ENCODE data around the gene CKAP2L.

The CKAP2L gene

GRCh38 chr2:112782234-112782799 is 17.9 kb upstream of the CKAP2L start:
- no peaks in the 10 kb centered on the region for H3K79me2 ChIP-seq (ENCODE audit: control insufficient read depth, low read length)
- H3K36me3 ChIP-seq (ENCODE audit: control insufficient read depth, low read length) = no peaks in the 10 kb centered on the region
- H3K9me2 ChIP-seq (replicated peaks; ENCODE audit: control insufficient read depth, low read length) = no peaks in the 10 kb centered on the region
- H3K4me2 ChIP-seq (ENCODE audit: low read length) = peak overlapping the region; percentile 37
- H3K27me3 ChIP-seq (ENCODE audit: control insufficient read depth, low read length) = no peaks in the 10 kb centered on the region
- H3K4me1 ChIP-seq (ENCODE audit: control insufficient read depth, low read length) = peaks cover 22% of the 10 kb centered on the region
- no peaks in the 10 kb centered on the region for H3F3A ChIP-seq (ENCODE audit: control insufficient read depth, insufficient read depth)
- no peak overlapping the region for H3K4me3 ChIP-seq (ENCODE audit: low read length)
- no peaks in the 10 kb centered on the region for H3K9me3 ChIP-seq (ENCODE audit: control insufficient read depth, insufficient read depth, low read length)
- peak overlapping the region; percentile 15; the same call in 1 of the 2 replicates for H3K27ac ChIP-seq (ENCODE audit: low read depth, low read length)
- no peak for TF ChIP-seq EZH2phosphoT487 (IDR thresholded peaks at IDR 0.05; ENCODE audit: borderline replicate concordance, low read length)
- TF ChIP-seq, protein P1, sequence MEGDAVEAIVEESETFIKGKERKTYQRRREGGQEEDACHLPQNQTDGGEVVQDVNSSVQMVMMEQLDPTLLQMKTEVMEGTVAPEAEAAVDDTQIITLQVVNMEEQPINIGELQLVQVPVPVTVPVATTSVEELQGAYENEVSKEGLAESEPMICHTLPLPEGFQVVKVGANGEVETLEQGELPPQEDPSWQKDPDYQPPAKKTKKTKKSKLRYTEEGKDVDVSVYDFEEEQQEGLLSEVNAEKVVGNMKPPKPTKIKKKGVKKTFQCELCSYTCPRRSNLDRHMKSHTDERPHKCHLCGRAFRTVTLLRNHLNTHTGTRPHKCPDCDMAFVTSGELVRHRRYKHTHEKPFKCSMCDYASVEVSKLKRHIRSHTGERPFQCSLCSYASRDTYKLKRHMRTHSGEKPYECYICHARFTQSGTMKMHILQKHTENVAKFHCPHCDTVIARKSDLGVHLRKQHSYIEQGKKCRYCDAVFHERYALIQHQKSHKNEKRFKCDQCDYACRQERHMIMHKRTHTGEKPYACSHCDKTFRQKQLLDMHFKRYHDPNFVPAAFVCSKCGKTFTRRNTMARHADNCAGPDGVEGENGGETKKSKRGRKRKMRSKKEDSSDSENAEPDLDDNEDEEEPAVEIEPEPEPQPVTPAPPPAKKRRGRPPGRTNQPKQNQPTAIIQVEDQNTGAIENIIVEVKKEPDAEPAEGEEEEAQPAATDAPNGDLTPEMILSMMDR (IDR thresholded peaks at IDR 0.05; ENCODE audit: low read depth, low read length, poor library complexity, severe bottlenecking) = no peak
- H4K20me1 ChIP-seq (ENCODE audit: control insufficient read depth, insufficient read depth, low read depth, low read length) = no peaks in the 10 kb centered on the region

DNA sequence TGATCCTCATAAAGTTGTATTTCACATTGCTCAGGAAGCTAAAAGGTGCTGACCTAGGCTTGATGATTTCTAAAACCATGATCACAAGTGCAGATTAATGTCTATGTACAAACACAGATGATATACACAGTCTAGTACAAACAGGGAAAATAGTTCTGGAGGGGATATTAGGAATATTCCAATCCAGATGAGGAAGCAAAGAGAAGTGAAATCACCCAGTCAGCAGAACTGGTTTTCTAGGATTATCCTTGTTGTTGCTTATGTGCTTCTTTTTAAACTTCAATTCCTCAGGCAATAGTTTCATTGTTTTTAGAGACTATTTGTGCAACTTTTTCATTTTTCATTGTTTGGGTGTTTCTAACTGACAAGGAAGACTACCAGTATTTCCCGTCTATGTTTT is 15.2 kb upstream of the CKAP2L start:
- Histone ChIP-seq H3K4me1 (ENCODE audit: control insufficient read depth, low read length) (peaks cover 22% of the 10 kb centered on the region), H3K27me3 (ENCODE audit: control insufficient read depth, low read length) (no peaks in the 10 kb centered on the region), H3K9me2 (replicated peaks; ENCODE audit: control insufficient read depth, low read length) (no peaks in the 10 kb centered on the region), H3K4me3 (ENCODE audit: low read length) (no peak overlapping the region), H3K27ac (ENCODE audit: low read depth, low read length) (no peak overlapping the region), H3K4me2 (ENCODE audit: low read length) (no peak overlapping the region), H4K20me1 (ENCODE audit: control insufficient read depth, insufficient read depth, low read depth, low read length) (no peaks in the 10 kb centered on the region), H3K36me3 (ENCODE audit: control insufficient read depth, low read length) (no peaks in the 10 kb centered on the region), H3K9me3 (ENCODE audit: control insufficient read depth, insufficient read depth, low read length) (no peaks in the 10 kb centered on the region), H3K79me2 (ENCODE audit: control insufficient read depth, low read length) (no peaks in the 10 kb centered on the region), H3F3A (ENCODE audit: control insufficient read depth, insufficient read depth) (no peaks in the 10 kb centered on the region)
- TF ChIP-seq, protein P1 (IDR thresholded peaks at IDR 0.05; ENCODE audit: low read depth, low read length, poor library complexity, severe bottlenecking) = no peak
- no peak for TF ChIP-seq EZH2phosphoT487 (IDR thresholded peaks at IDR 0.05; ENCODE audit: borderline replicate concordance, low read length)

DNA sequence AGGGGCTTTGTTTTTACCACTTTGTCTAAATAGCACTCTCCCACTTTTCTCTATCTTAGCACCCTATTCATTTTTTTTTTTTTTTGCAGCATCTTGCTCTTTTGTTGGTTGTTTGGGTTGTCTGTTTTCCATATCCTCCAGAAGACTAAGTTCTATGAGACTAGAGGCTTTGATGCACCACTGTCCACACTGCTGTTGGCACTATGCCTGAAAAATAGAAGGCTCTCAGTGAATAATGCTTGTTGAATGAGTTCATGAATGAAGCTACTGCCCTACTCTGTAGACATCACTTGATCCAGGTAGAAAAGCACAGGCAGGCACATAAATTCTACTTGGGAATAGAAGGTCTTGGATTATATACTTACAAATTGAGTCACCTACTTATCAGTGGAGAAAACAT is 12.6 kb upstream of the CKAP2L start:
- TF ChIP-seq, protein P1 (IDR thresholded peaks at IDR 0.05; ENCODE audit: low read depth, low read length, poor library complexity, severe bottlenecking) = no peak
- no peak for TF ChIP-seq EZH2phosphoT487 (IDR thresholded peaks at IDR 0.05; ENCODE audit: borderline replicate concordance, low read length)
- Histone ChIP-seq H3K9me3 (ENCODE audit: control insufficient read depth, insufficient read depth, low read length) (no peaks in the 10 kb centered on the region), H3K27me3 (ENCODE audit: control insufficient read depth, low read length) (no peaks in the 10 kb centered on the region), H3K4me3 (ENCODE audit: low read length) (no peak overlapping the region), H3K9me2 (replicated peaks; ENCODE audit: control insufficient read depth, low read length) (no peaks in the 10 kb centered on the region), H3K36me3 (ENCODE audit: control insufficient read depth, low read length) (no peaks in the 10 kb centered on the region), H3K4me2 (ENCODE audit: low read length) (no peak overlapping the region), H3K27ac (ENCODE audit: low read depth, low read length) (no peak overlapping the region), H3K4me1 (ENCODE audit: control insufficient read depth, low read length) (peaks cover 10% of the 10 kb centered on the region), H3K79me2 (ENCODE audit: control insufficient read depth, low read length) (no peaks in the 10 kb centered on the region), H4K20me1 (ENCODE audit: control insufficient read depth, insufficient read depth, low read depth, low read length) (no peaks in the 10 kb centered on the region), H3F3A (ENCODE audit: control insufficient read depth, insufficient read depth) (no peaks in the 10 kb centered on the region)

Data from DOHH2 (cell line).